GM23338 (cell line): ENCODE data around the gene EP300.

ENCODE experiments used
- EZH2 ChIP-seq: fragments of 200-600 bp; sonication (generic); IDR thresholded peaks from one replicate; pipeline ENCODE4 v1.8.0; 2017; ENCODE audit warnings: antibody characterized with exemption, mild to moderate bottlenecking, low read depth; ENCODE audit not compliant: unreplicated experiment
- EZH2phosphoT487 ChIP-seq: fragments of 200-600 bp; sonication (generic); IDR thresholded peaks from one replicate; pipeline ENCODE4 v1.8.1; 2018; ENCODE audit warnings: antibody characterized with exemption; ENCODE audit not compliant: unreplicated experiment
- JUNB ChIP-seq: IDR thresholded peaks from one replicate; pipeline ENCODE4 v1.6.1; 2016; ENCODE audit warnings: antibody characterized with exemption; ENCODE audit not compliant: unreplicated experiment
- POLR2AphosphoS5 ChIP-seq: IDR thresholded peaks from 2 replicates; pipeline ENCODE4 v1.6.1; 2016; ENCODE audit warnings: antibody characterized with exemption, low read depth
- ZNF331 ChIP-seq: fragments of 250-450 bp; sonication (Bioruptor Pico); IDR thresholded peaks from 2 replicates; pipeline ENCODE4 v1.5.0; 2020; ENCODE audit warnings: low read depth, mild to moderate bottlenecking, moderate library complexity
- TF ChIP-seq, protein P1 (sequence below), 2 experiments: fragments of 200-600 bp in 1 of 2; sonication (generic) in 1 of 2; conservative IDR thresholded peaks; 2 replicates each; pipeline versions ENCODE4 v1.5.1 to v1.6.1; 2016 to 2017; ENCODE audit warnings: antibody characterized with exemption in 2 of 2, low read depth in 2 of 2, mild to moderate bottlenecking in 2 of 2, moderate library complexity in 1 of 2
- TF ChIP-seq, protein P2 (sequence below): IDR thresholded peaks from 2 replicates; pipeline ENCODE4 v1.6.1; 2016; ENCODE audit warnings: antibody characterized with exemption

DNA sequence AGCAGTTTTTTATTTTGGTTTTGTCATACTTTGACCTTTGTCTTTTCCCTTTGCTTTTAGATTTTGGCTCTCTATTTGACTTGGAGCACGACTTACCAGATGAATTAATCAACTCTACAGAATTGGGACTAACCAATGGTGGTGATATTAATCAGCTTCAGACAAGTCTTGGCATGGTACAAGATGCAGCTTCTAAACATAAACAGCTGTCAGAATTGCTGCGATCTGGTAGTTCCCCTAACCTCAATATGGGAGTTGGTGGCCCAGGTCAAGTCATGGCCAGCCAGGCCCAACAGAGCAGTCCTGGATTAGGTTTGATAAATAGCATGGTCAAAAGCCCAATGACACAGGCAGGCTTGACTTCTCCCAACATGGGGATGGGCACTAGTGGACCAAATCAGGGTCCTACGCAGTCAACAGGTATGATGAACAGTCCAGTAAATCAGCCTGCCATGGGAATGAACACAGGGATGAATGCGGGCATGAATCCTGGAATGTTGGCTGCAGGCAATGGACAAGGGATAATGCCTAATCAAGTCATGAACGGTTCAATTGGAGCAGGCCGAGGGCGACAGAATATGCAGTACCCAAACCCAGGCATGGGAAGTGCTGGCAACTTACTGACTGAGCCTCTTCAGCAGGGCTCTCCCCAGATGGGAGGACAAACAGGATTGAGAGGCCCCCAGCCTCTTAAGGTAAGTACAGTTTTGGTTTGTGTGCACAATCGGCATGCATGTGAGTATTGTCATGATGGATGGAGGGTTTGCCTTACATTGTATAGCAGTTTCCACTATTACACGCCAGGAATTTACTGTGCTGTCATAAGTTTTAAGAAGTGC is 25.0 kb downstream of the EP300 start:
- TF ChIP-seq, protein P1, sequence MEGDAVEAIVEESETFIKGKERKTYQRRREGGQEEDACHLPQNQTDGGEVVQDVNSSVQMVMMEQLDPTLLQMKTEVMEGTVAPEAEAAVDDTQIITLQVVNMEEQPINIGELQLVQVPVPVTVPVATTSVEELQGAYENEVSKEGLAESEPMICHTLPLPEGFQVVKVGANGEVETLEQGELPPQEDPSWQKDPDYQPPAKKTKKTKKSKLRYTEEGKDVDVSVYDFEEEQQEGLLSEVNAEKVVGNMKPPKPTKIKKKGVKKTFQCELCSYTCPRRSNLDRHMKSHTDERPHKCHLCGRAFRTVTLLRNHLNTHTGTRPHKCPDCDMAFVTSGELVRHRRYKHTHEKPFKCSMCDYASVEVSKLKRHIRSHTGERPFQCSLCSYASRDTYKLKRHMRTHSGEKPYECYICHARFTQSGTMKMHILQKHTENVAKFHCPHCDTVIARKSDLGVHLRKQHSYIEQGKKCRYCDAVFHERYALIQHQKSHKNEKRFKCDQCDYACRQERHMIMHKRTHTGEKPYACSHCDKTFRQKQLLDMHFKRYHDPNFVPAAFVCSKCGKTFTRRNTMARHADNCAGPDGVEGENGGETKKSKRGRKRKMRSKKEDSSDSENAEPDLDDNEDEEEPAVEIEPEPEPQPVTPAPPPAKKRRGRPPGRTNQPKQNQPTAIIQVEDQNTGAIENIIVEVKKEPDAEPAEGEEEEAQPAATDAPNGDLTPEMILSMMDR (conservative IDR thresholded peaks at IDR 0.05; ENCODE audit: low read depth in 2 of 2), result no peak
- TF ChIP-seq EZH2phosphoT487 (no peak), POLR2AphosphoS5 (no peak), EZH2 (no peak), ZNF331 (CRISPR knock-in tag) (no peak), JUNB (no peak)
- TF ChIP-seq, protein P2, sequence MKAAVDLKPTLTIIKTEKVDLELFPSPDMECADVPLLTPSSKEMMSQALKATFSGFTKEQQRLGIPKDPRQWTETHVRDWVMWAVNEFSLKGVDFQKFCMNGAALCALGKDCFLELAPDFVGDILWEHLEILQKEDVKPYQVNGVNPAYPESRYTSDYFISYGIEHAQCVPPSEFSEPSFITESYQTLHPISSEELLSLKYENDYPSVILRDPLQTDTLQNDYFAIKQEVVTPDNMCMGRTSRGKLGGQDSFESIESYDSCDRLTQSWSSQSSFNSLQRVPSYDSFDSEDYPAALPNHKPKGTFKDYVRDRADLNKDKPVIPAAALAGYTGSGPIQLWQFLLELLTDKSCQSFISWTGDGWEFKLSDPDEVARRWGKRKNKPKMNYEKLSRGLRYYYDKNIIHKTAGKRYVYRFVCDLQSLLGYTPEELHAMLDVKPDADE, result no peak
